Naive thymus-derived CD4-positive, alpha-beta T cell (primary cell): ENCODE results near the gene PRPF6. TPM values are rescaled to one million over a fixed set of nuclear protein-coding genes. Genes with fewer than 3 reads are reported as not detected.

Experiments used
- ATAC-seq: fragments of 150-1000 bp; cut with Tn5 transposase; 2 replicates; pipeline ENCODE4 v1.10.0; 2021; ENCODE audit warnings: mild to moderate bottlenecking, moderate library complexity
- CTCF ChIA-PET: fragments of 350-600 bp; sonication (Branson Sonifier 250); formaldehyde crosslinking; loops from one replicate; lab custom pipeline; 2021; ENCODE audit warnings: antibody characterized with exemption; lab: Charles Lee
- POLR2A ChIA-PET: fragments of 350-600 bp; sonication (Branson Sonifier 250); formaldehyde crosslinking; loops from one replicate; lab custom pipeline; 2021; ENCODE audit warnings: antibody characterized with exemption, inconsistent platforms; lab: Charles Lee
- DNase-seq, 9 donors: peaks; one replicate each; pipeline versions ENCODE4 v3.0.0 to v3.0.0-alpha.2; 2020 to 2022; ENCODE audit warnings: mixed read lengths in 1 of 9
- H3K27ac ChIP-seq: one replicate; pipeline ENCODE4 v1.7.0; 2013; ENCODE audit warnings: mild to moderate bottlenecking, low read depth, low read length, moderate library complexity
- H3K27me3 ChIP-seq, 2 donors: one replicate each; pipeline ENCODE4 v1.7.0; 2013; ENCODE audit warnings: low read length in 2 of 2, mild to moderate bottlenecking in 2 of 2, moderate library complexity in 2 of 2; ENCODE audit not compliant: control insufficient read depth in 2 of 2, insufficient read depth in 2 of 2
- H3K36me3 ChIP-seq, 3 experiments: 1 replicate in 2 of 3; 2 replicates in 1 of 3; pipeline ENCODE4 v1.7.0; 2013; ENCODE audit warnings: low read length in 3 of 3, mild to moderate bottlenecking in 3 of 3, moderate library complexity in 1 of 3; ENCODE audit not compliant: insufficient read depth in 3 of 3, control insufficient read depth in 2 of 3
- H3K4me1 ChIP-seq, 2 donors: one replicate each; pipeline ENCODE4 v1.7.0; 2013; ENCODE audit warnings: low read length in 2 of 2, mild to moderate bottlenecking in 2 of 2, moderate library complexity in 1 of 2; ENCODE audit not compliant: control insufficient read depth in 2 of 2, insufficient read depth in 2 of 2
- H3K4me3 ChIP-seq: 2 replicates; pipeline ENCODE4 v1.7.0; 2013; ENCODE audit warnings: mild to moderate bottlenecking, low read length
- H3K9me3 ChIP-seq, 3 experiments: 1 replicate in 2 of 3; 2 replicates in 1 of 3; pipeline ENCODE4 v1.7.0; 2013; ENCODE audit warnings: low read length in 3 of 3; ENCODE audit not compliant: control insufficient read depth in 2 of 3
- H3K27ac Mint-ChIP-seq, 9 donors: one replicate each; pipeline ENCODE4 v1.8.0; 2020 to 2022; ENCODE audit warnings: mixed read lengths in 9 of 9, mild to moderate bottlenecking in 8 of 9, moderate library complexity in 5 of 9, inconsistent platforms in 2 of 9
- H3K27me3 Mint-ChIP-seq, 5 donors: one replicate each; pipeline ENCODE4 v1.8.0; 2021 to 2022; ENCODE audit warnings: mixed read lengths in 5 of 5, mild to moderate bottlenecking in 1 of 5
- H3K36me3 Mint-ChIP-seq, 5 donors: one replicate each; pipeline ENCODE4 v1.8.0; 2020 to 2022; ENCODE audit warnings: mixed read lengths in 5 of 5, mild to moderate bottlenecking in 3 of 5, inconsistent platforms in 1 of 5
- H3K4me1 Mint-ChIP-seq, 7 donors: one replicate each; pipeline ENCODE4 v1.8.0; 2020 to 2022; ENCODE audit warnings: mixed read lengths in 7 of 7, mild to moderate bottlenecking in 3 of 7, inconsistent platforms in 1 of 7
- H3K4me3 Mint-ChIP-seq, 10 donors: one replicate each; pipeline ENCODE4 v1.8.0; 2020 to 2022; ENCODE audit warnings: mild to moderate bottlenecking in 10 of 10, mixed read lengths in 10 of 10, moderate library complexity in 6 of 10, inconsistent platforms in 2 of 10
- H3K9me3 Mint-ChIP-seq, 11 donors: one replicate each; pipeline ENCODE4 v1.8.0; 2020 to 2022; ENCODE audit warnings: mixed read lengths in 11 of 11, mild to moderate bottlenecking in 4 of 11, inconsistent platforms in 1 of 11, moderate library complexity in 1 of 11
- intact Hi-C, 2 donors: fragments of 100-400 bp; cut with micrococcal nuclease; formaldehyde crosslinking; loops; one replicate each; pipeline ENCODE4 v1.15.1; 2023
- polyA plus RNA-seq, 2 donors: library from polyadenylated mRNA; unstranded; fragments of 300-500 nt; fragmentation: Illumina TruSeq; gene quantifications; one replicate each; pipeline ENCODE4 v1.2.3, GENCODE V29; 2021
- total RNA-seq, 6 experiments: library from RNA in 5 of 6; stranded (reverse) in 5 of 6; gene quantifications; 1 replicate in 5 of 6; 2 replicates in 1 of 6; pipeline ENCODE4 v1.2.3 and lab custom pipeline; 2021 to 2026

PRPF6 gene
- total and polyA plus RNA-seq, 7 experiments from 2014 or later = 71.2 to 127 (median 86.9) TPM

- DNase-seq (no peak), ATAC-seq (no peak)
- Mint-ChIP-seq H3K27me3 (no peaks in the 10 kb centered on the region), H3K27ac (peak overlapping the region in 6 of 9 donors; percentile 71 to 99 (median 80)), H3K4me1 (peaks cover 45 to 63% (median 49%) of the 10 kb centered on the region in 7 donors), H3K4me3 (peak overlapping the region in 1 of 10 donors; percentile 8), H3K36me3 (peaks cover 0 to 7% (median 0%) of the 10 kb centered on the region in 5 donors), H3K9me3 (peaks cover 0 to 4% (median 0%) of the 10 kb centered on the region in 11 donors)
- peaks cover 37% of the 10 kb centered on the region in 2 donors for H3K4me1 ChIP-seq
- peaks cover 0 to 18% (median 2%) of the 10 kb centered on the region in 3 experiments for H3K36me3 ChIP-seq
- no peaks in the 10 kb centered on the region for H3K27me3 ChIP-seq
- ChIA-PET POLR2A (interaction anchor here (0.6 to 2.6 kb wide), 4 partner anchors 16 to 90 kb away, joined by 3 to 7 read pairs (median 3); partner anchors contain the start of genes PRPF6 and SAMD10), CTCF (no interaction called here)
- no peak overlapping the region for H3K4me3 ChIP-seq
- intact Hi-C loops = no loop called here
- no peaks in the 10 kb centered on the region for H3K9me3 ChIP-seq
- no peak overlapping the region for H3K27ac ChIP-seq
Observed at GRCh38 chr20:63950701-63951397, 30.1 kb upstream of the PRPF6 start.

GRCh38 chr20:63951398-63952209, 29.3 kb upstream of the PRPF6 start:
- peak overlapping the region in 2 of 9 donors; percentile 67 to 74 for H3K27ac Mint-ChIP-seq
- intact Hi-C loops = no loop called here
- POLR2A ChIA-PET = interaction anchor here (0.6 to 2.6 kb wide), 4 partner anchors 15 to 89 kb away, joined by 3 to 7 read pairs (median 3); partner anchors contain the start of genes PRPF6 and SAMD10

GRCh38 chr20:63952210-63952535, 28.8 kb upstream of the PRPF6 start:
- no peak overlapping the region for H3K4me3 ChIP-seq
- intact Hi-C loops = no loop called here
- no peak for ATAC-seq
- H3K27ac ChIP-seq = no peak overlapping the region
- H3K36me3 Mint-ChIP-seq = peaks cover 0 to 7% (median 0%) of the 10 kb centered on the region in 5 donors
- no peaks in the 10 kb centered on the region for H3K27me3 Mint-ChIP-seq
- H3K4me1 ChIP-seq = peaks cover 35 to 41% of the 10 kb centered on the region in 2 donors
- no peak overlapping the region for H3K27ac Mint-ChIP-seq
- no peaks in the 10 kb centered on the region for H3K27me3 ChIP-seq
- no peak for DNase-seq
- ChIA-PET CTCF (no interaction called here), POLR2A (interaction anchor here (2.6 kb wide), 1 partner anchor 28 kb away, joined by 7 read pairs; the partner anchor contains the start of genes PRPF6 and SAMD10)
- H3K36me3 ChIP-seq = peaks cover 0 to 14% (median 0%) of the 10 kb centered on the region in 3 experiments
- peaks cover 0 to 4% (median 0%) of the 10 kb centered on the region in 11 donors for H3K9me3 Mint-ChIP-seq
- peaks cover 42 to 59% (median 46%) of the 10 kb centered on the region in 7 donors for H3K4me1 Mint-ChIP-seq
- H3K4me3 Mint-ChIP-seq = no peak overlapping the region
- no peaks in the 10 kb centered on the region for H3K9me3 ChIP-seq

More at GRCh38 chr20:63951398-63952209, 29.3 kb upstream of the PRPF6 start:
- Histone ChIP-seq H3K4me1 (peaks cover 37% of the 10 kb centered on the region in 2 donors), H3K27me3 (no peaks in the 10 kb centered on the region), H3K27ac (no peak overlapping the region), H3K4me3 (no peak overlapping the region), H3K36me3 (peaks cover 0 to 14% (median 0%) of the 10 kb centered on the region in 3 experiments), H3K9me3 (no peaks in the 10 kb centered on the region)
- Mint-ChIP-seq H3K36me3 (peaks cover 0 to 7% (median 0%) of the 10 kb centered on the region in 5 donors), H3K4me1 (peaks cover 45 to 62% (median 49%) of the 10 kb centered on the region in 7 donors), H3K4me3 (no peak overlapping the region), H3K27me3 (no peaks in the 10 kb centered on the region), H3K9me3 (peaks cover 0 to 4% (median 0%) of the 10 kb centered on the region in 11 donors)
- CTCF ChIA-PET = no interaction called here
- no peak for DNase-seq
- ATAC-seq = no peak

DNA sequence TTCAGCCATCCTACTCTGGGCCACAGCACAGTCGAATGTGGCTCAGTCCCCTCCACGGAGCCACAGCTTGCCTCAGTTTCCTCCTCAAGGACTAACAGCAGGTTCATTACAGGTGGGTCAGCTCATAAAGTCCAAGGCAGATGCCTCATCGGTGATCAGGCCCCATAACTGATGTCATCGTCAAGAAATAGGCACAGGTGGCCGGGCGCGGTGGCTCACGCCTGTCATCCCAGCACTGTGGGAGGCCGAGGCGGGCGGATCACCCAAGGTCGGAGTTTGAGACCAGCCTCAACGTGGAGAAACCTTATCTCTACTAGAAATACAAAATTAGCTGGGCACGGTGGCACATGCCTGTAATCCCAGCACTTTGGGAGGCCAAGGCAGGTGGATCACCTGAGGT, 28.2 kb upstream of the PRPF6 start:
- Mint-ChIP-seq H3K9me3 (peaks cover 0 to 4% (median 0%) of the 10 kb centered on the region in 11 donors), H3K4me3 (peak overlapping the region in 5 of 10 donors; percentile 36 to 87 (median 79)), H3K4me1 (peaks cover 39 to 59% (median 43%) of the 10 kb centered on the region in 7 donors), H3K27ac (peak overlapping the region in 4 of 9 donors; percentile 20 to 74 (median 22)), H3K27me3 (no peaks in the 10 kb centered on the region), H3K36me3 (peaks cover 0 to 7% (median 0%) of the 10 kb centered on the region in 5 donors)
- POLR2A ChIA-PET = interaction anchor here (2.6 kb wide), 1 partner anchor 27 kb away, joined by 7 read pairs; the partner anchor contains the start of genes PRPF6 and SAMD10
- intact Hi-C loops = no loop called here
- Histone ChIP-seq H3K4me3 (no peak overlapping the region), H3K27me3 (no peaks in the 10 kb centered on the region), H3K4me1 (peaks cover 36 to 41% of the 10 kb centered on the region in 2 donors), H3K36me3 (peaks cover 0 to 14% (median 0%) of the 10 kb centered on the region in 3 experiments), H3K9me3 (no peaks in the 10 kb centered on the region), H3K27ac (no peak overlapping the region)
- ATAC-seq (no peak), DNase-seq (no peak)
- CTCF ChIA-PET = no interaction called here

- POLR2A ChIA-PET = interaction anchor here (1.5 kb wide), 1 partner anchor 15 kb away, joined by 4 read pairs; no protein-coding TSS in a partner anchor
- Mint-ChIP-seq H3K9me3 (peaks cover 0 to 4% (median 0%) of the 10 kb centered on the region in 11 donors), H3K4me3 (peak overlapping the region; percentile 65 to 87 (median 82)), H3K27ac (peak overlapping the region; percentile 26 to 78 (median 67)), H3K36me3 (peaks cover 0 to 5% (median 0%) of the 10 kb centered on the region in 5 donors), H3K4me1 (peaks cover 28 to 48% (median 36%) of the 10 kb centered on the region in 7 donors), H3K27me3 (no peaks in the 10 kb centered on the region)
- intact Hi-C loops = no loop called here
- H3K4me3 ChIP-seq = no peak overlapping the region
- H3K36me3 ChIP-seq = peaks cover 0 to 19% (median 0%) of the 10 kb centered on the region in 3 experiments
- DNase-seq (no peak), ATAC-seq (no peak)
- H3K27ac ChIP-seq = no peak overlapping the region
- H3K27me3 ChIP-seq = no peaks in the 10 kb centered on the region
- H3K9me3 ChIP-seq = no peaks in the 10 kb centered on the region
- CTCF ChIA-PET = no interaction called here
- H3K4me1 ChIP-seq = peaks cover 27 to 30% of the 10 kb centered on the region in 2 donors
Observed at GRCh38 chr20:63953764-63954429, 27.0 kb upstream of the PRPF6 start.
